Measurements from ENCODE around the gene ACTR1A. TPM values are rescaled to one million over a fixed set of nuclear protein-coding genes. Genes with fewer than 3 reads are reported as not detected.
A peak's percentile ranks its signal among the peaks of the same experiment; 100 is the strongest.

The ACTR1A gene
- total and polyA plus RNA-seq, 2 donors (not counting 1 experiment from before 2014, with no cell fraction given) = 38.3 to 58.3 TPM

GRCh38 chr10:102504976-102505300 is 2.4 kb upstream of the ACTR1A start:
- ChIA-PET CTCF (interaction anchor here (0.9 to 7.8 kb wide), 6 partner anchors 13 to 275 kb away, joined by 3 to 110 read pairs (median 6); no protein-coding TSS in a partner anchor), POLR2A (no interaction called here)
- intact Hi-C loops (cut with micrococcal nuclease) = loop anchor here (5.0 kb wide), 3 partner anchors 278 to 687 kb away; partner anchors contain the start of genes ELOVL3 and NT5C2
- H3K27me3 Mint-ChIP-seq = no peaks in the 10 kb centered on the region
- Histone ChIP-seq H3K79me2 (ENCODE audit: control insufficient read depth, insufficient read depth, low read length) (peaks cover 72% of the 10 kb centered on the region), H2AFZ (ENCODE audit: insufficient read depth, low read depth, low read length, poor library complexity, severe bottlenecking) (peak overlapping the region; percentile 88), H3K4me2 (replicated peaks; ENCODE audit: low read depth, low read length, poor library complexity, severe bottlenecking) (peak overlapping the region; percentile 100), H3K9me3 (ENCODE audit: control extremely low read depth in 1 of 3, control insufficient read depth in 2 of 3, insufficient read depth in 1 of 3, low read length in 2 of 3) (no peaks in the 10 kb centered on the region), H3K36me3 (replicated peaks in 1 of 2; ENCODE audit: control extremely low read depth in 1 of 2, control insufficient read depth in 1 of 2, extremely low read depth in 1 of 2, insufficient read depth in 2 of 2, low read length in 1 of 2) (peaks cover 0 to 16% of the 10 kb centered on the region in 2 experiments), H3K27ac (ENCODE audit: low read length in 2 of 2) (peak overlapping the region; percentile 16 to 69), H3K27me3 (replicated peaks in 1 of 4; ENCODE audit: control extremely low read depth in 1 of 4, control insufficient read depth in 3 of 4, insufficient read depth in 4 of 4, low read length in 3 of 4) (no peaks in the 10 kb centered on the region), H3K4me1 (ENCODE audit: control insufficient read depth in 2 of 2, insufficient read depth in 2 of 2, low read length in 2 of 2) (peaks cover 24 to 28% of the 10 kb centered on the region in 2 donors), H3K9ac (ENCODE audit: low read length) (peak overlapping the region; percentile 91), H3K4me3 (ENCODE audit: control extremely low read depth in 1 of 5, extremely low read depth in 1 of 5, insufficient read depth in 1 of 5, low read depth in 2 of 5, low read length in 4 of 5) (peak overlapping the region; percentile 22 to 92 (median 76)), H4K20me1 (ENCODE audit: control insufficient read depth, insufficient read depth, low read length, poor library complexity, severe bottlenecking) (peaks cover 18% of the 10 kb centered on the region)
- ATAC-seq (ENCODE audit: low read depth) (no peak), DNase-seq (no peak)
- WGBS (ENCODE audit: insufficient coverage) = 21% methylated on average over 3 of the region's 5 CpGs
- no peaks in the 10 kb centered on the region for H3K9me3 Mint-ChIP-seq (ENCODE audit: insufficient read depth)
- TF ChIP-seq EZH2 (IDR thresholded peaks at IDR 0.05; ENCODE audit: borderline replicate concordance, insufficient read depth, low read depth, low read length, poor library complexity, severe bottlenecking) (no peak), CTCF (IDR thresholded peaks at IDR 0.05) (no peak)
- peaks cover 21% of the 10 kb centered on the region for H3K4me1 Mint-ChIP-seq
- H3K27ac Mint-ChIP-seq = peak overlapping the region; percentile 68
- no peak overlapping the region for H3K4me3 Mint-ChIP-seq

DNA sequence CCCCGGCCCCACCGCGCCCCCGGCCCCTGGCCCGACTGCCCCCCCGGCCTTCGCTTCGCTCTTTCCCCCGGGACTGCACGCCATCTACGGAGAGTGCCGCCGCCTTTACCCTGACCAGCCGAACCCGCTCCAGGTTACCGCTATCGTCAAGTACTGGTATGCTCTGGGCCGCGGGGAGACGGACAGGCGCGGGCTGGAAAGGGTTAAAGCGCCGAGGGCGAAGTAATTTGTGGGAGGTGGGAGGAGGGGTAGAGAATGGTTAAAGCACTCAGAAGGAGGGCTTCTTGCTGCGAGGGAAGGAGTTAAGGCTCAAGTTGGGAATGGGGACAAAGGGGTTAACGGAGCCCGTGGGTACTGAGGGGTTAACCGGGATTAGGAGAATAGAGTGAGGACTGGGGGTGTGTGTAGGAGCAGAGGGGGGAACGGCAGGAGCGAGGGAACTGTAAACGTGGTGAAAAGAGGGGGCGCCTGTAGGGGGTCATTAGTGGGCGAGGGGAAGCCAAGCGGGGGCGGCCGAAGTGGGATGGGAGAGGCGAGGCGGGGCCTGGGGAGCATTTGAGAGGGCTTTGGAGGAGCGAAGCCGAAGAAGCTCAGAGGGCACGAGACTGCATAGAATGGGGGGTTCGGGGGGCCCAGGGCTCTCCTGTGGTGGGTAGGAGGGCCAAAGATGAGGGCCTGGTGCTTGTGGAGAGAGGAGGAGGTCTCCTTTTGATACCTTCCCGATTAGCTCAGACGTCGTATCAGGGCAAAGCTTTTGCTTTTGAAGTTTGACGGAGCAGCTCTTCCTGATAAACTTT is 1.9 kb upstream of the ACTR1A start:
- Histone ChIP-seq H3K79me2 (ENCODE audit: control insufficient read depth, insufficient read depth, low read length) (peaks cover 75% of the 10 kb centered on the region), H2AFZ (ENCODE audit: insufficient read depth, low read depth, low read length, poor library complexity, severe bottlenecking) (peak overlapping the region; percentile 88), H3K4me2 (replicated peaks; ENCODE audit: low read depth, low read length, poor library complexity, severe bottlenecking) (peak overlapping the region; percentile 100), H3K9ac (ENCODE audit: low read length) (peak overlapping the region; percentile 91), H3K36me3 (replicated peaks in 1 of 2; ENCODE audit: control extremely low read depth in 1 of 2, control insufficient read depth in 1 of 2, extremely low read depth in 1 of 2, insufficient read depth in 2 of 2, low read length in 1 of 2) (peaks cover 0 to 10% of the 10 kb centered on the region in 2 experiments), H3K27ac (ENCODE audit: low read length in 2 of 2) (peak overlapping the region; percentile 16 to 69), H3K4me3 (ENCODE audit: control extremely low read depth in 1 of 5, extremely low read depth in 1 of 5, insufficient read depth in 1 of 5, low read depth in 2 of 5, low read length in 4 of 5) (peak overlapping the region; percentile 67 to 92 (median 76)), H3K9me3 (ENCODE audit: control extremely low read depth in 1 of 3, control insufficient read depth in 2 of 3, insufficient read depth in 1 of 3, low read length in 2 of 3) (no peaks in the 10 kb centered on the region), H3K27me3 (replicated peaks in 1 of 4; ENCODE audit: control extremely low read depth in 1 of 4, control insufficient read depth in 3 of 4, insufficient read depth in 4 of 4, low read length in 3 of 4) (no peaks in the 10 kb centered on the region), H4K20me1 (ENCODE audit: control insufficient read depth, insufficient read depth, low read length, poor library complexity, severe bottlenecking) (peaks cover 18% of the 10 kb centered on the region), H3K4me1 (ENCODE audit: control insufficient read depth in 2 of 2, insufficient read depth in 2 of 2, low read length in 2 of 2) (peaks cover 24 to 28% of the 10 kb centered on the region in 2 donors)
- peaks cover 21% of the 10 kb centered on the region for H3K4me1 Mint-ChIP-seq
- H3K9me3 Mint-ChIP-seq (ENCODE audit: insufficient read depth) = no peaks in the 10 kb centered on the region
- ChIA-PET POLR2A (interaction anchor here (0.6 to 2.2 kb wide), 6 partner anchors 8 to 142 kb away, joined by 3 to 10 read pairs (median 4); partner anchors contain the start of genes NFKB2 and TRIM8), CTCF (interaction anchor here (0.7 to 7.8 kb wide), 11 partner anchors 7 to 274 kb away, joined by 3 to 110 read pairs (median 4); partner anchors contain the start of gene NFKB2)
- DNase-seq = peak; percentile 41
- peak overlapping the region; percentile 68 for H3K27ac Mint-ChIP-seq
- WGBS (ENCODE audit: insufficient coverage) = under 1% methylated on average over 43 of the region's 47 CpGs
- intact Hi-C loops (cut with micrococcal nuclease) = loop anchor here (5.0 kb wide), 3 partner anchors 277 to 688 kb away; partner anchors contain the start of genes ELOVL3 and NT5C2
- no peak for TF ChIP-seq EZH2 (IDR thresholded peaks at IDR 0.05; ENCODE audit: borderline replicate concordance, insufficient read depth, low read depth, low read length, poor library complexity, severe bottlenecking)
- no peaks in the 10 kb centered on the region for H3K27me3 Mint-ChIP-seq
- ATAC-seq (ENCODE audit: low read depth) = no peak
- H3K4me3 Mint-ChIP-seq = no peak overlapping the region
